AG09309 (cell line): ENCODE data around the gene DGLUCY.

Source experiments
- DNase-seq: peaks from one replicate; pipeline ENCODE4 v3.0.0-alpha.2; 2010; ENCODE audit warnings: low read depth
- H3K4me3 ChIP-seq: 2 replicates; pipeline ENCODE4 v1.5.1; 2011; ENCODE audit warnings: mild to moderate bottlenecking, low read depth, low read length, moderate library complexity; ENCODE audit not compliant: control insufficient read depth
- CTCF ChIP-seq: IDR thresholded peaks from 2 replicates; pipeline ENCODE4 v1.5.1; 2011; ENCODE audit warnings: mild to moderate bottlenecking, low read depth, low read length, inconsistent platforms; ENCODE audit not compliant: insufficient read depth, control insufficient read depth; ENCODE audit errors: missing control alignments

Gene DGLUCY

GRCh38 chr14:91144425-91145145 lies 30.7 kb downstream of the DGLUCY start:
- no peak for DNase-seq
- H3K4me3 ChIP-seq: no peak overlapping the region
- TF ChIP-seq CTCF: no peak

- no peak for DNase-seq
- no peak for TF ChIP-seq CTCF
- no peak overlapping the region for H3K4me3 ChIP-seq
These were observed 31.7 kb downstream of the DGLUCY start for GRCh38 chr14:91145391-91146160.

GRCh38 chr14:91146661-91147060 lies 32.8 kb downstream of the DGLUCY start:
- no peak for TF ChIP-seq CTCF
- DNase-seq: no peak
- H3K4me3 ChIP-seq: no peak overlapping the region

GRCh38 chr14:91149462-91149861 lies 35.6 kb downstream of the DGLUCY start:
- peak; percentile 100 for DNase-seq
- no peak for TF ChIP-seq CTCF
- no peak overlapping the region for H3K4me3 ChIP-seq

- H3K4me3 ChIP-seq: no peak overlapping the region
- no peak for DNase-seq
- no peak for TF ChIP-seq CTCF
These were observed 38.6 kb downstream of the DGLUCY start for GRCh38 chr14:91152499-91152898.

- DNase-seq: no peak
- TF ChIP-seq CTCF: no peak
- no peak overlapping the region for H3K4me3 ChIP-seq
These were observed 39.5 kb downstream of the DGLUCY start for GRCh38 chr14:91153360-91153759.
